GM23338 (cell line): Measurements from ENCODE around the gene TRAF3IP1. TPM values are rescaled to one million over a fixed set of nuclear protein-coding genes. Genes with fewer than 3 reads are reported as not detected.

Source experiments
- ATAC-seq: fragments of 200-7000 bp; cut with Tn5 transposase; 3 replicates; pipeline ENCODE4 v1.9.1; 2020
- DNase-seq: peaks from one replicate; pipeline ENCODE4 v3.0.0-alpha.2; 2015; ENCODE audit warnings: low spot score
- H2AFZ ChIP-seq: fragments of 200-600 bp; sonication (generic); 2 replicates; pipeline ENCODE4 v1.8.0; 2016; ENCODE audit warnings: antibody characterized with exemption, mild to moderate bottlenecking, moderate library complexity
- H3F3A ChIP-seq: fragments of 200-600 bp; sonication (generic); replicated peaks from 2 replicates; pipeline ENCODE4 v1.8.0; 2017; ENCODE audit warnings: antibody characterized with exemption, mixed run types, low read depth
- H3K27ac ChIP-seq: fragments of 200-600 bp; sonication (generic); 2 replicates; pipeline ENCODE4 v1.6.1; 2016; ENCODE audit warnings: low read depth
- H3K27me3 ChIP-seq: fragments of 200-600 bp; sonication (generic); 2 replicates; pipeline ENCODE4 v1.8.0; 2016; ENCODE audit warnings: mild to moderate bottlenecking, mixed run types, moderate library complexity; ENCODE audit not compliant: insufficient read depth
- H3K36me3 ChIP-seq: fragments of 200-600 bp; sonication (generic); 2 replicates; pipeline ENCODE4 v1.8.0; 2016; ENCODE audit warnings: mild to moderate bottlenecking; ENCODE audit not compliant: insufficient read depth
- H3K4me1 ChIP-seq: fragments of 200-600 bp; sonication (generic); 2 replicates; pipeline ENCODE4 v1.8.0; 2016; ENCODE audit warnings: mild to moderate bottlenecking, moderate library complexity; ENCODE audit not compliant: insufficient read depth
- H3K4me2 ChIP-seq: fragments of 200-600 bp; sonication (generic); 2 replicates; pipeline ENCODE4 v1.7.1; 2017; ENCODE audit warnings: mixed run types
- H3K4me3 ChIP-seq: fragments of 200-600 bp; sonication (generic); 2 replicates; pipeline ENCODE4 v1.6.1; 2016; ENCODE audit warnings: mixed run types
- H3K79me2 ChIP-seq: fragments of 200-600 bp; sonication (generic); replicated peaks from 2 replicates; pipeline ENCODE4 v1.8.0; 2017; ENCODE audit warnings: mild to moderate bottlenecking; ENCODE audit not compliant: insufficient read depth
- H3K9me2 ChIP-seq: fragments of 200-600 bp; sonication (generic); 2 replicates; pipeline ENCODE4 v1.8.0; 2017; ENCODE audit not compliant: insufficient read depth
- H4K20me1 ChIP-seq: fragments of 200-600 bp; sonication (generic); replicated peaks from 2 replicates; pipeline ENCODE4 v1.8.0; 2017; ENCODE audit warnings: mild to moderate bottlenecking; ENCODE audit not compliant: insufficient read depth
- H3K27ac Mint-ChIP-seq: 2 replicates; pipeline ENCODE4 v1.8.0; 2020; ENCODE audit warnings: inconsistent platforms, mild to moderate bottlenecking, moderate library complexity, mixed read lengths
- H3K27me3 Mint-ChIP-seq: 3 replicates; pipeline ENCODE4 v1.8.0; 2022; ENCODE audit warnings: low read depth, mild to moderate bottlenecking, moderate library complexity, mixed read lengths, inconsistent platforms; ENCODE audit not compliant: insufficient read depth, poor library complexity
- H3K36me3 Mint-ChIP-seq: 3 replicates; pipeline ENCODE4 v1.8.0; 2021; ENCODE audit warnings: low read depth, mild to moderate bottlenecking, inconsistent platforms, moderate library complexity, mixed read lengths
- H3K4me1 Mint-ChIP-seq: 3 replicates; pipeline ENCODE4 v1.8.0; 2020; ENCODE audit warnings: mild to moderate bottlenecking, inconsistent platforms, mixed read lengths
- H3K4me3 Mint-ChIP-seq: 3 replicates; pipeline ENCODE4 v1.8.0; 2021; ENCODE audit warnings: moderate library complexity, mild to moderate bottlenecking, inconsistent platforms, mixed read lengths
- H3K9me3 Mint-ChIP-seq: 3 replicates; pipeline ENCODE4 v1.8.0; 2020; ENCODE audit warnings: moderate library complexity, mild to moderate bottlenecking, inconsistent platforms, mixed read lengths
- CREB1 ChIP-seq: fragments of 250-450 bp; sonication (Bioruptor Pico); IDR thresholded peaks from 2 replicates; pipeline ENCODE4 v1.5.0; 2020; ENCODE audit warnings: low read depth, mild to moderate bottlenecking, moderate library complexity
- CTCF ChIP-seq, 2 experiments: fragments of 200-600 bp in 1 of 2; sonication (generic) in 1 of 2; conservative IDR thresholded peaks; 2 replicates each; pipeline versions ENCODE4 v1.5.1 to v1.6.1; 2016 to 2017; ENCODE audit warnings: antibody characterized with exemption in 2 of 2, low read depth in 2 of 2, mild to moderate bottlenecking in 2 of 2, moderate library complexity in 1 of 2
- EZH2 ChIP-seq: fragments of 200-600 bp; sonication (generic); IDR thresholded peaks from one replicate; pipeline ENCODE4 v1.8.0; 2017; ENCODE audit warnings: antibody characterized with exemption, mild to moderate bottlenecking, low read depth; ENCODE audit not compliant: unreplicated experiment
- EZH2phosphoT487 ChIP-seq: fragments of 200-600 bp; sonication (generic); IDR thresholded peaks from one replicate; pipeline ENCODE4 v1.8.1; 2018; ENCODE audit warnings: antibody characterized with exemption; ENCODE audit not compliant: unreplicated experiment
- JUNB ChIP-seq: IDR thresholded peaks from one replicate; pipeline ENCODE4 v1.6.1; 2016; ENCODE audit warnings: antibody characterized with exemption; ENCODE audit not compliant: unreplicated experiment
- NANOG ChIP-seq: IDR thresholded peaks from 2 replicates; pipeline ENCODE4 v1.6.1; 2016; ENCODE audit warnings: antibody characterized with exemption, borderline replicate concordance
- POLR2AphosphoS5 ChIP-seq: IDR thresholded peaks from 2 replicates; pipeline ENCODE4 v1.6.1; 2016; ENCODE audit warnings: antibody characterized with exemption, low read depth
- REST ChIP-seq: IDR thresholded peaks from one replicate; pipeline ENCODE4 v1.6.1; 2018; ENCODE audit warnings: antibody characterized with exemption; ENCODE audit not compliant: unreplicated experiment
- STAT1 ChIP-seq: IDR thresholded peaks from one replicate; pipeline ENCODE4 v1.6.1; 2016; ENCODE audit warnings: antibody characterized with exemption; ENCODE audit not compliant: unreplicated experiment
- ZNF114 ChIP-seq: fragments of 250-450 bp; sonication (Bioruptor Pico); IDR thresholded peaks from 2 replicates; pipeline ENCODE4 v1.5.0; 2020; ENCODE audit warnings: mild to moderate bottlenecking, moderate library complexity
- ZNF331 ChIP-seq: fragments of 250-450 bp; sonication (Bioruptor Pico); IDR thresholded peaks from 2 replicates; pipeline ENCODE4 v1.5.0; 2020; ENCODE audit warnings: low read depth, mild to moderate bottlenecking, moderate library complexity
- ZNF462 ChIP-seq: fragments of 250-450 bp; sonication (Bioruptor Pico); IDR thresholded peaks from 2 replicates; pipeline ENCODE4 v1.5.0; 2020; ENCODE audit warnings: mild to moderate bottlenecking, moderate library complexity
- polyA plus RNA-seq: library from polyadenylated mRNA; unstranded; fragments of >200 nt; fragmentation: Nextera tagmentation; extraction: Ambion mirVana; gene quantifications from 2 replicates; pipeline ENCODE4 v1.2.1, GENCODE V29; 2016
- total RNA-seq: library from RNA; depleted of rRNA; stranded (reverse); fragments of >200 nt; shearing (Covaris generic); gene quantifications from 2 replicates; pipeline ENCODE4 v1.2.3, GENCODE V29; 2014
- TF ChIP-seq, protein P1 (sequence below): IDR thresholded peaks from 2 replicates; pipeline ENCODE4 v1.6.1; 2016; ENCODE audit warnings: antibody characterized with exemption

Gene TRAF3IP1
- total and polyA plus RNA-seq, 2 experiments from 2014 or later: 12.5 to 20.7 TPM

- H3K4me3 Mint-ChIP-seq: no peak overlapping the region
- H3K27ac ChIP-seq: peak overlapping the region; percentile 1; the same call in 1 of the 2 replicates
Measured at GRCh38 chr2:238380336-238380735, 60.0 kb downstream of the TRAF3IP1 start.

More at GRCh38 chr2:238380336-238380735, 60.0 kb downstream of the TRAF3IP1 start:
- Mint-ChIP-seq H3K27ac (peak overlapping the region; percentile 24; the same call in 1 of the 2 replicates), H3K36me3 (peaks cover 12% of the 10 kb centered on the region), H3K4me1 (peaks cover 20% of the 10 kb centered on the region), H3K27me3 (peaks cover 12% of the 10 kb centered on the region), H3K9me3 (peaks cover 8% of the 10 kb centered on the region)
- Histone ChIP-seq H3K9me2 (no peaks in the 10 kb centered on the region), H2AFZ (no peak overlapping the region), H3K4me1 (peaks cover 6% of the 10 kb centered on the region), H3F3A (no peaks in the 10 kb centered on the region), H3K4me2 (peak overlapping the region; percentile 15; the same call in 1 of the 2 replicates), H3K36me3 (no peaks in the 10 kb centered on the region), H3K4me3 (no peak overlapping the region), H4K20me1 (peaks cover 4% of the 10 kb centered on the region; the same call in 1 of the 2 replicates), H3K27me3 (no peaks in the 10 kb centered on the region), H3K79me2 (no peaks in the 10 kb centered on the region)
- DNase-seq (no peak), ATAC-seq (peak; percentile 48)
- TF ChIP-seq POLR2AphosphoS5: no peak
- no peak for TF ChIP-seq JUNB
- TF ChIP-seq REST: no peak
- TF ChIP-seq STAT1: no peak
- no peak for TF ChIP-seq ZNF462
- TF ChIP-seq, protein P1, sequence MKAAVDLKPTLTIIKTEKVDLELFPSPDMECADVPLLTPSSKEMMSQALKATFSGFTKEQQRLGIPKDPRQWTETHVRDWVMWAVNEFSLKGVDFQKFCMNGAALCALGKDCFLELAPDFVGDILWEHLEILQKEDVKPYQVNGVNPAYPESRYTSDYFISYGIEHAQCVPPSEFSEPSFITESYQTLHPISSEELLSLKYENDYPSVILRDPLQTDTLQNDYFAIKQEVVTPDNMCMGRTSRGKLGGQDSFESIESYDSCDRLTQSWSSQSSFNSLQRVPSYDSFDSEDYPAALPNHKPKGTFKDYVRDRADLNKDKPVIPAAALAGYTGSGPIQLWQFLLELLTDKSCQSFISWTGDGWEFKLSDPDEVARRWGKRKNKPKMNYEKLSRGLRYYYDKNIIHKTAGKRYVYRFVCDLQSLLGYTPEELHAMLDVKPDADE: no peak
- no peak for TF ChIP-seq NANOG
- TF ChIP-seq CTCF (conservative IDR thresholded peaks at IDR 0.05; ENCODE audit: low read depth in 2 of 2): no peak
- no peak for TF ChIP-seq ZNF331 (CRISPR knock-in tag)
- no peak for TF ChIP-seq CREB1 (CRISPR knock-in tag)
- no peak for TF ChIP-seq EZH2
- TF ChIP-seq EZH2phosphoT487: no peak
- TF ChIP-seq ZNF114: no peak
